Mucosa of gallbladder (tissue), 1 donor: Measurements from ENCODE around the gene DPP6. TPM values are rescaled to one million over a fixed set of nuclear protein-coding genes. Genes with fewer than 3 reads are reported as not detected.
A peak's percentile ranks its signal among the peaks of the same experiment; 100 is the strongest.
"Not testable (repeated sequence)": the region's sequence is repeated elsewhere in the genome, so short reads cannot be mapped to it uniquely, and the experiment has no call there.

Source experiments
- DNase-seq: peaks from one replicate; pipeline ENCODE4 v3.0.0-alpha.2; 2020; ENCODE audit warnings: low spot score
- total RNA-seq: library from RNA; stranded (reverse); gene quantifications from one replicate; pipeline ENCODE4 v1.2.1, GENCODE V29; 2021
- donor health status: DM: no; HTN: no; CAD: no.

Gene DPP6
- total RNA-seq, 1 donor from 2014 or later, result 0.35 TPM

DNA sequence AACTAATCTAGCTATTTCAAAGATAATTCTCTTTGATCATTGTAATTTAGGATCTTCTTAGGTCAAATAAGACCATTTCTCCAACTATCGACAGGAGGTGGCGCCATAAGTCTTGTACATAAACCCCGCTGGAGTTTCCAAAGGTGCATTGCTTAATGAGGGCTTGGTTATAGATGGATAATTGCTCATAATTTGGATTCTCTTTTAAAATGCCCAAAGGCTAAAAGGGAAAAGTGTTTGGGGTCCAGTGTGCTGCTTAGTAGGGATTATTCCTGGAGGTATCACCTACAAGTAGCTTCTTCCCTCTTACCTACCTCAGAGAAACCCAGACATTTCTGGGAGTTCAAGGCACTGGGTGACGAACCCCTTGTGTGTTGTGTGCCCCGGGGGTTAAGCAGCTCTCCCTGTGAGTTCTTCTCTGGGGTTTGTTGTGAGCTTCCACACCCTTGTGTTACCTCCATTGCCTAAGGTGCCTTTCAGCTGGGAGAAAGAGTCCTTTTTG lies 875.5 kb downstream of the DPP6 start:
- peak; percentile 87 for DNase-seq

DNA sequence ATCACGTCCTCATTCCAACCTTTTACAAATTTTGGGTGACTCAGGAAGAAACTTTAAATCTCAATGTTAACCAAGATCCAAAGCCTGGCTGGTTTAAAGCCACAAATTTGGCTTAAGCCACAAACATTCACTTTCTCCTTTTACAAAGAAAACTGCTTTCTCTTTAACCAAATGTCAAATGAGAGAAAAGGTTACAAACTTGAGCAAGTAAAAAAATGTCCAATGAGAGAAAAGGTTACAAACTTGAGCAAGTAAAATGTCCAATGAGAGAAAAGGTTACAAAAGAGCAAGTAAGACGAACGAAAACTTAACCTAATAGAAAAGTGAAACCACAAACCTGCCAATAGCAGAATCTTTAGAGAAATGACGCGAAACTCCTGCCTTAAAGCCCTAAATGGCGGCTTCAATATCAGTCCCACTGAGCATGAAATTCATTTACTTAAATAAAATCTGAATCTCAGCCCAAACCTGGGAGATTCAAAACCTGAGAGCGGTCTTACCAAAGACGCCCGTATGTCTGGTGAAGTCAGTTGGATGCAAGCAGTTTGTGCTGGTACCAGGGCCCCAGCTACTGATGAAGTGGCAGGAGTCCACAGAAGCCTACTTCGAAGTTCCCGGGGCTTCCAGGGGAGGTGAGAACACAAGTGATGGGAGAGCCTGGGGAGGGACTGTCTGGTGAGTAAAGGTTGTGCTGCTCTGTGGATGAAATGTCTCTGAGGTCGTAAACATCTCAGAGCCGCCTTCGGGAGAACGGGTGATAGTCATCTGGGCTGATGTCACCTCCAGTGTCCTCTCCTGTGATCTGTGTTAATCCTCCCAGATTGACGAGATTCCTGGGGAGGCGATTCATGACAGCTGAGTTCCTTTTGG lies 876.2 kb downstream of the DPP6 start:
- peak; percentile 40 for DNase-seq

DNA sequence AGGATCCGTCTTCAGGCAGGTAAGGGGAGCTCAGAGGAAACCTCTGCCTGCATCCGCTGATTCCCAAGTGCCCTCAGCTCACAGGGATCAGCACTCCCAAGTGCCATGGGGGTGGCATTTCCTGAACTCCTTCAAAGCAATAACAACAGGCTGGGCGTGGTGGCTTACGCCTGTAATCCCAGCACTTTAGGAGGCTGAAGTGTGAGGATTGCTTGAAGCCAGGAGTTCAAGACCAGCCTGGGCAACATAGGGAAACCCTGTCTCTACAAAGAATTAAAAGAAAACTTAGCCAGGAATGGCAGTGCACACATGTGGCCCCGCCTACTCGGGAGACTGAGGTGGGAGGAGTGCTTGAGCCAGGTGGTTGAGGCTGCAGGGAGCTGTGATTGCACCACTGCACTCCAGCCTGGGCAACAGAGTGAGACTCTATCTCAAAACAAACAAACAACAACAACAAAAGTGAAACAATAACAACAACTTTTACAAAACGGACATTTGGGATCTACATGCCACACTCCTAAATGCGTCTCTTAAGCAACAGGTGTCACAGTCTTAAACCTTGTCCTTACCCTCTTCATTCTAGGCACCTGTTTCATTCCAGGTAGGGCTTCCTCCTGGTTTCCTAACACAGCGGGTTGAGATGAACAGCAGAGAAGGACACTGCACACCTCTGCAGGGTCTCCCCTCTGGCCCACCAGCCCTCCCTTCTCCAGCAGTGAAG lies 877.0 kb downstream of the DPP6 start:
- no peak for DNase-seq

DNA sequence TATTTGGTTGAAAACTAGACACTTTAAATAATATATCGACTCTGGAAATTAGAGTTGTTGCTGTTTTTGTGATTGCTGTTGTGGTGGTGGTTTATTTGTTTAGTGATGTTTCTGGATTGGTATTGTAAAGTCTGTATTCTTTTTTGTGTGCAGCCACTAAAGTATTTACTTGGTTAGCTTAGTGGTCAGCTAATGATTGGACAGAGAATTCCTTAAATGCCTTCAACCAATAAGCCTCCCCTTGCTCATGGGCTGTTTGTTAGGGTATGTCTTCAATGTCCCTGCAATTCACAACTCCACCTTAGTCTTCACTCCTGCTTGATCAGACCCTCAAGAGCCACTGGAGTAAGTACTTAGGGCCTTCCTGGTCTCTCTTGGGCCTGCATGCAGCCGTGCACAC lies 879.7 kb downstream of the DPP6 start:
- DNase-seq, result no peak

DNA sequence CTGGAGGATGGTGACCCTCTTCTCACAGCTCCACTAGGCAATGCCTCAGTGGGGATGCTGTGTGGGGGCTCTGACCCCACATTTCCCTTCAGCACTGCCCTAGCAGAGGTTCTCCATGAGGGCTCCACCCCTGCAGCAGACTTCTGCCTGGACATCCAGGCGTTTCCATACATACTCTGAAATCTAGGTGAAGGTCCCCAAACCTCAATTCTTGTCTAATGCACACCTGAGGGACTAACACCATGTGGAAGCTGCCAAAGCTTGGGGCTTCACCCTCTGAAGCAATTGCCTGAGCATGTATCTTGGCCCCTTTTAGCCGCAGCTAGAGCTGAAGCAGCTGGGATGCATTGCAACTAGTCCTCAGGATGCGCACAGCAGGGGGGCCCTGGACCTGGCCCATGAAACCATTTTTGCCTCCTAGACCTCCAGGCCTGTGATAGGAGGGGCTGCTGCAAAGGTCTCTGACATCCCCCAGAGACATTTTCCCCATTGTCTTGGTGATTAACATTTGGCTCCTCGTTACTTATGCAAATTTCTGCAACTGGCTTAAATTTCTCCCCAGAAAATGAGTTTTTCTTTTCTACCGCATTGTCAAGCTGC lies 882.3 kb downstream of the DPP6 start:
- not testable (repeated sequence) for DNase-seq

DNA sequence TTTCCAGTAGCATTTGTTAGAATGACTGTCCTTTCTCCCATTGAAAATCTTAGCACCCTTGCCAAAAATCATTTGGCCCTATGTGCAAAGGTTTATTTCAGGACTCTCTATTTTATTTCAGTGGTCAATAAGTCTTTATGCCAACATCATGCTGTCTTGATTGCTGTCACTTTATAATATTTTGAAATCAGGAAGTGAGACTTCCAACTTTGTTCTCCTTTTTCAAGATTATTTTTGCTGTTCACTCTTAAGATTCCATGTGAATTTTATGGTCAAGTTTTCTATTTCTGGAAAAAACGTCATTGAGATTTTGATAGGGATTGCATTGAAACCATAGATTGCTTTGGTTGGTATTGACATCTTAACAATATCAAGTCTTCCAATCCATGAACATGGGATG lies 885.6 kb downstream of the DPP6 start:
- no peak for DNase-seq

DNA sequence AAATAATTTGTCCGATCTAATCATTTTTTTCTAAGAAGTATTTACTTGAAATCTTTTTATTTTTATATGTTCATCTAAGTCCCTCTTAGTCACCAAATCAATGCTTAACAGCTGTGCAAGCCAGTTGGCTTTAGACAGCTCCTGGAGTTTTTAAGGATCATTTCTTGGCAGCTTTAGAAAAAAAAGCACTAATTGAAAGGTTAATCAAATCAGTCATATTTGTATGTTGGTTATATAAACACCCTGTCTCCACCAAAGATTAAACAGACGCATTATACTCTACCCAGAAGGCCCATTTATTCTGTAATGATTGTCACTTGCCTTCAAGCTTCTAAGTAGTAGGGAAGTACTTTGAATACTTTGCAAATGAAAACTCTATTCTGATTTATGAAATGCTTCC lies 890.5 kb downstream of the DPP6 start:
- no peak for DNase-seq
